Skeletal muscle tissue (tissue), 4 donors: Measurements from ENCODE around the gene PRAMEF25. TPM values are rescaled to one million over a fixed set of nuclear protein-coding genes. Genes with fewer than 3 reads are reported as not detected.
"Not testable (repeated sequence)": the region's sequence is repeated elsewhere in the genome, so short reads cannot be mapped to it uniquely, and the experiment has no call there.

ENCODE experiments used
- H3K27ac ChIP-seq: one replicate; pipeline ENCODE4 v1.7.0; 2013; ENCODE audit warnings: mild to moderate bottlenecking, low read depth, low read length, inconsistent platforms
- H3K27me3 ChIP-seq, 3 donors: one replicate each; pipeline ENCODE4 v1.7.0; 2013; ENCODE audit warnings: low read length in 3 of 3; ENCODE audit not compliant: control insufficient read depth in 3 of 3, insufficient read depth in 3 of 3
- H3K36me3 ChIP-seq, 3 donors: one replicate each; pipeline ENCODE4 v1.7.0; 2013; ENCODE audit warnings: low read length in 3 of 3; ENCODE audit not compliant: control insufficient read depth in 3 of 3, insufficient read depth in 3 of 3
- H3K4me1 ChIP-seq, 3 donors: one replicate each; pipeline ENCODE4 v1.7.0; 2013; ENCODE audit warnings: low read length in 3 of 3, mild to moderate bottlenecking in 3 of 3; ENCODE audit not compliant: control insufficient read depth in 3 of 3, insufficient read depth in 3 of 3
- H3K4me3 ChIP-seq, 3 donors: one replicate each; pipeline ENCODE4 v1.7.0; 2013; ENCODE audit warnings: low read length in 3 of 3
- H3K9ac ChIP-seq, 3 donors: one replicate each; pipeline ENCODE4 v1.7.0; 2013; ENCODE audit warnings: low read length in 3 of 3, mild to moderate bottlenecking in 3 of 3, moderate library complexity in 2 of 3, low read depth in 1 of 3
- H3K9me3 ChIP-seq, 3 donors: one replicate each; pipeline ENCODE4 v1.7.0; 2013; ENCODE audit warnings: low read length in 3 of 3; ENCODE audit not compliant: control insufficient read depth in 3 of 3
- total RNA-seq: library from RNA; depleted of rRNA; stranded (reverse); fragments of >200 nt; gene quantifications from one replicate; pipeline ENCODE4 v1.2.3, GENCODE V29; 2014
- donor health status: Osteomylitis.

PRAMEF25 gene
- total RNA-seq = not detected

DNA sequence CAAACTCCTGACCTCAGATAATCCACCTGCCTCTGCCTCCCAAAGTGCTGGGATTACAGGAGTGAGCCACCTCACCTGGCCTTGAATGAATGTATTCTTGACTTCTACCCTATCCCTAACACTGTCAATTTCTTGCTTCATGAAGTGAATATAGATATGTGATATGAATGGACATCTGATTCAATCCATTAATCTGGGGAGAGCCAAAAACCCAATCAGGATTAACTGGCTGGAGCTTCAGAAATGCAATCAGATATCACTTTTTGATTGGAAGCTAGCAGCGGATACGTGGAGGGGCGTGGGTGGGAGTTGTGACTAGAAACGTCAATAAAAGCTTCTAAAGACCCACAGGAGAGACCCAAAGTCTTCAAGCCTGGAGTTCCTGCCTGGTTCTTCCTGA, at the start of gene PRAMEF25:
Gene PRAMEF25 (plus strand): TSS at position 301 of the 400 bp plus-strand sequence. CDS start 2,920 bp downstream, outside the sequence.
- H3K27me3 ChIP-seq, H3K4me1 ChIP-seq, H3K9ac ChIP-seq, H3K27ac ChIP-seq, H3K36me3 ChIP-seq, H3K4me3 ChIP-seq, H3K9me3 ChIP-seq: not testable (repeated sequence)

DNA sequence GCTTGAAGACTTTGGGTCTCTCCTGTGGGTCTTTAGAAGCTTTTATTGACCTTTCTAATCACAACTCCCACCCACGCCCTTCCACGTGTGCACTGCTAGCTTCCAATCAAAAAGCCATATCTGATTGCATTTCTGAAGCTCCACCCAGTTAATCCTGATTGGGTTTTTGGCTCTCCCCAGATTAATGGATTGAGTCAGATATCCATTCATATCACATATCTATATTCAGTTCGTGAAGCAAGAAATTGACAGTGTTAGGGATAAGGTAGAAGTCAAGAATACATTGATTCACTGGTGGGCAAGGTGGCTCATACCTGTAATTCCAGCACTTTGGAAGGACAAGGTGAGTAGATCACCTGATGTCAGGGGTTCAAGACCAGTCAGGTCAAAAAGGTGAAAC, 14.1 kb upstream of the PRAMEF25 start, which contains the start of gene PRAMEF27:
Gene PRAMEF27 (minus strand): TSS at position 101 of the 400 bp plus-strand sequence. CDS start 2,916 bp downstream, outside the sequence.
- not testable (repeated sequence) for H3K27me3 ChIP-seq, H3K9ac ChIP-seq, H3K36me3 ChIP-seq, H3K4me1 ChIP-seq, H3K27ac ChIP-seq, H3K9me3 ChIP-seq, H3K4me3 ChIP-seq

DNA sequence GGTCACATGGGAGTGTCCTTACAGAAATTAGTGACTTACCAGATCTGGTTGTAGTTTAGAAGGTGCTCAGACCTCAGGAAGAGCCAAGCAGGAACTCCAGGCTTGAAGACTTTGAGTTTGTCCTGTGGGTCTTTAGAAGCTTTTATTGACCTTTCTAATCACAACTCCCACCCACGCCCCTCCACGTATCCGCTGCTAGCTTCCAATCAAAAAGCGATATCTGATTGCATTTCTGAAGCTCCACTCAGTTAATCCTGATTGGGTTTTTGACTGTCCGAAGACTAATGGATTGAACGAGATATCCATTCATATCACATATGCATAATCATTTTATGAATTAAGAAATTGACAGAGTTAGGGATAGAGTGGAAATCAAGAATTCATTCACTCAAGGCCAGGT, 46.2 kb downstream of the PRAMEF25 start, which contains the start of gene HNRNPCL2:
Gene HNRNPCL2 (minus strand): TSS at position 101 of the 400 bp plus-strand sequence. CDS start 454 bp downstream, outside the sequence.
- not testable (repeated sequence) for H3K9ac ChIP-seq, H3K4me3 ChIP-seq, H3K27me3 ChIP-seq, H3K36me3 ChIP-seq, H3K9me3 ChIP-seq, H3K27ac ChIP-seq, H3K4me1 ChIP-seq

Other genes starting within 250 kb of the PRAMEF25 start
- not detected for gene PRAMEF11, start 239.4 kb upstream of the PRAMEF25 start, total RNA-seq
- not detected for gene HNRNPCL1, start 222.1 kb upstream of the PRAMEF25 start, total RNA-seq
- not detected for gene PRAMEF2, start 213.7 kb upstream of the PRAMEF25 start, total RNA-seq
- gene PRAMEF4, start 184.6 kb upstream of the PRAMEF25 start, total RNA-seq = not detected
- not detected for gene PRAMEF10, start 172.5 kb upstream of the PRAMEF25 start, total RNA-seq
- not detected for gene PRAMEF7, start 154.2 kb upstream of the PRAMEF25 start, total RNA-seq
- gene PRAMEF6, start 123.2 kb upstream of the PRAMEF25 start, total RNA-seq = not detected
- not detected for gene PRAMEF27, start 14.2 kb upstream of the PRAMEF25 start, total RNA-seq
- not detected for gene HNRNPCL3, start 10.0 kb upstream of the PRAMEF25 start, total RNA-seq
- not detected for gene HNRNPCL2, start 46.1 kb downstream of the PRAMEF25 start, total RNA-seq
- gene PRAMEF26, start 85.2 kb downstream of the PRAMEF25 start, total RNA-seq = not detected
- not detected for gene HNRNPCL4, start 94.9 kb downstream of the PRAMEF25 start, total RNA-seq
- not detected for gene PRAMEF9, start 101.1 kb downstream of the PRAMEF25 start, total RNA-seq
- not detected for gene PRAMEF13, start 130.6 kb downstream of the PRAMEF25 start, total RNA-seq
- gene PRAMEF18, start 155.4 kb downstream of the PRAMEF25 start, total RNA-seq = not detected
- gene PRAMEF5, start 183.4 kb downstream of the PRAMEF25 start, total RNA-seq = not detected
- not detected for gene PRAMEF8, start 214.4 kb downstream of the PRAMEF25 start, total RNA-seq
- gene PRAMEF33, start 232.8 kb downstream of the PRAMEF25 start, total RNA-seq = not detected
- not detected for gene PRAMEF15, start 244.8 kb downstream of the PRAMEF25 start, total RNA-seq